HepG2 (cell line): ENCODE data around the gene UBAP1L. TPM values are rescaled to one million over a fixed set of nuclear protein-coding genes. Genes with fewer than 3 reads are reported as not detected.
A peak's percentile ranks its signal among the peaks of the same experiment; 100 is the strongest.

Experiments
- ARID5B ChIP-seq: IDR thresholded peaks from 2 replicates; pipeline ENCODE4 v1.4.0; 2020; ENCODE audit warnings: mild to moderate bottlenecking, missing genetic modification reagents
- ATF7 ChIP-seq, 2 experiments: fragments of 450-650 bp in 1 of 2; sonication (generic) in 1 of 2; formaldehyde crosslinking in 1 of 2; IDR thresholded peaks; 2 replicates each; pipeline versions ENCODE4 v1.4.0 to v1.6.1; 2016 to 2020; ENCODE audit warnings: antibody characterized with exemption in 1 of 2, mild to moderate bottlenecking in 1 of 2, missing genetic modification reagents in 1 of 2
- CCDC6 ChIP-seq: sonication (generic); formaldehyde crosslinking; IDR thresholded peaks from 2 replicates; pipeline ENCODE4 v1.8.1; 2022; ENCODE audit warnings: mild to moderate bottlenecking, missing genetic modification reagents, moderate library complexity
- DNMT1 ChIP-seq: sonication (generic); formaldehyde crosslinking; IDR thresholded peaks from 2 replicates; pipeline ENCODE4 v1.5.1; 2020; ENCODE audit warnings: mild to moderate bottlenecking, missing genetic modification reagents
- HIVEP1 ChIP-seq: sonication (generic); formaldehyde crosslinking; IDR thresholded peaks from 2 replicates; pipeline ENCODE4 v1.4.0; 2020; ENCODE audit warnings: mild to moderate bottlenecking, missing genetic modification reagents
- KLF13 ChIP-seq: sonication (generic); formaldehyde crosslinking; IDR thresholded peaks from 2 replicates; pipeline ENCODE4 v1.4.0; 2020; ENCODE audit warnings: mild to moderate bottlenecking, missing genetic modification reagents
- MED1 ChIP-seq: sonication (generic); formaldehyde crosslinking; IDR thresholded peaks from 2 replicates; pipeline ENCODE4 v1.4.0; 2020; ENCODE audit warnings: missing genetic modification reagents
- MZF1 ChIP-seq: sonication (generic); formaldehyde crosslinking; IDR thresholded peaks from 2 replicates; pipeline ENCODE4 v1.8.1; 2023; ENCODE audit warnings: mild to moderate bottlenecking, missing genetic modification reagents, borderline replicate concordance
- NAIF1 ChIP-seq: sonication (generic); formaldehyde crosslinking; IDR thresholded peaks from 2 replicates; pipeline ENCODE4 v1.5.0; 2020; ENCODE audit warnings: mild to moderate bottlenecking, missing genetic modification reagents, borderline replicate concordance
- NR2F2 ChIP-seq: IDR thresholded peaks from 2 replicates; pipeline ENCODE4 v1.6.1; 2012; ENCODE audit warnings: low read depth, inconsistent platforms, borderline replicate concordance
- PHF5A ChIP-seq: IDR thresholded peaks from one replicate; pipeline ENCODE4 v1.6.1; 2018; ENCODE audit warnings: low read depth, missing genetic modification reagents; ENCODE audit not compliant: unreplicated experiment
- PRDM15 ChIP-seq: sonication (generic); formaldehyde crosslinking; IDR thresholded peaks from 2 replicates; pipeline ENCODE4 v1.4.0; 2020; ENCODE audit warnings: missing genetic modification reagents
- PTBP1 ChIP-seq: fragments of 200-400 bp; formaldehyde crosslinking; IDR thresholded peaks from 2 replicates; pipeline ENCODE4 v1.6.1; 2018; ENCODE audit warnings: low read length, low read depth; ENCODE audit not compliant: poor library complexity, severe bottlenecking
- RFXANK ChIP-seq: IDR thresholded peaks from 2 replicates; pipeline ENCODE4 v1.6.1; 2016
- SOX6 ChIP-seq, 2 experiments: fragments of 450-650 bp in 1 of 2; sonication (generic) in 1 of 2; formaldehyde crosslinking in 1 of 2; IDR thresholded peaks; 2 replicates each; pipeline versions ENCODE4 v1.4.0 to v1.6.1; 2017 to 2020; ENCODE audit warnings: antibody characterized with exemption in 1 of 2, mild to moderate bottlenecking in 1 of 2, missing genetic modification reagents in 1 of 2
- TRIM22 ChIP-seq: fragments of 450-650 bp; IDR thresholded peaks from 2 replicates; pipeline ENCODE4 v1.6.1; 2017
- ZNF124 ChIP-seq: sonication (generic); formaldehyde crosslinking; IDR thresholded peaks from 2 replicates; pipeline ENCODE4 v1.4.0; 2020; ENCODE audit warnings: missing genetic modification reagents
- ZNF383 ChIP-seq: sonication (generic); formaldehyde crosslinking; IDR thresholded peaks from 2 replicates; pipeline ENCODE4 v1.4.0; 2020; ENCODE audit warnings: missing genetic modification reagents, mild to moderate bottlenecking, borderline replicate concordance
- ZNF674 ChIP-seq: sonication (generic); formaldehyde crosslinking; IDR thresholded peaks from 2 replicates; pipeline ENCODE4 v1.5.0; 2020; ENCODE audit warnings: low read depth, mild to moderate bottlenecking, missing genetic modification reagents
- ZNF737 ChIP-seq: sonication (generic); formaldehyde crosslinking; IDR thresholded peaks from 2 replicates; pipeline ENCODE4 v1.5.0; 2020; ENCODE audit warnings: missing genetic modification reagents, mild to moderate bottlenecking, borderline replicate concordance
- polyA plus RNA-seq, 8 experiments: library from polyadenylated mRNA; depleted of rRNA in 3 of 8; stranded (reverse) in 7 of 8; unstranded in 1 of 8; fragments of >200 nt; fragmentation: Illumina TruSeq in 4 of 8; extraction: Trizol in 4 of 8; gene quantifications; 2 replicates each; pipeline versions ENCODE4 v1.2.1 to v1.2.3, GENCODE V29; 2011 to 2016; ENCODE audit warnings: low read depth in 4 of 8, missing spikeins in 1 of 8, mixed read lengths in 1 of 8; ENCODE audit not compliant: insufficient read depth in 1 of 8
- total RNA-seq, 5 experiments: library from RNA; depleted of rRNA; stranded (reverse); fragments of >200 nt; fragmentation: Illumina TruSeq; extraction: Trizol; gene quantifications; 2 replicates each; pipeline ENCODE4 v1.2.3, GENCODE V29; 2016; ENCODE audit warnings: low read depth in 1 of 5

Gene UBAP1L
- total and polyA plus RNA-seq, 2 of the 13 experiments (the other 11 are each of a cell fraction or from before 2014, with no cell fraction given) = 0.86 to 1.4 TPM

- no peak for TF ChIP-seq RFXANK (CRISPR knock-in tag)
- no peak for TF ChIP-seq TRIM22
- TF ChIP-seq ZNF737 (CRISPR knock-in tag) = no peak
- peak; percentile 88 for TF ChIP-seq ARID5B (CRISPR knock-in tag)
- TF ChIP-seq KLF13 (CRISPR knock-in tag) = no peak
- TF ChIP-seq PHF5A = no peak
- TF ChIP-seq ATF7 (IDR thresholded peaks at IDR 0.05) = no peak
- TF ChIP-seq ATF7 (CRISPR knock-in tag; IDR thresholded peaks at IDR 0.05) = no peak; the same call in 1 of the 2 replicates
- peak; percentile 88 for TF ChIP-seq PRDM15 (CRISPR knock-in tag)
- no peak for TF ChIP-seq ZNF383 (CRISPR knock-in tag)
- TF ChIP-seq HIVEP1 (CRISPR knock-in tag) = peak; percentile 79
- TF ChIP-seq ZNF674 (CRISPR knock-in tag) = no peak
- TF ChIP-seq SOX6 (IDR thresholded peaks at IDR 0.05) = no peak
- peak; percentile 81 for TF ChIP-seq SOX6 (CRISPR knock-in tag; IDR thresholded peaks at IDR 0.05)
- no peak for TF ChIP-seq MZF1
- no peak; the same call in 1 of the 2 replicates for TF ChIP-seq CCDC6 (CRISPR knock-in tag)
- no peak for TF ChIP-seq DNMT1
- 0 out of 2 replicates have a peak, but pooled peaks have one; percentile 35 for TF ChIP-seq ZNF124 (CRISPR knock-in tag)
- no peak for TF ChIP-seq PTBP1
- peak; percentile 66 for TF ChIP-seq MED1
- TF ChIP-seq NR2F2 = peak; percentile 62; the same call in 1 of the 2 replicates
- TF ChIP-seq NAIF1 (CRISPR knock-in tag) = no peak
Observed at GRCh38 chr15:65056868-65057548, 58.0 kb downstream of the UBAP1L start (continued).
